ENCODE data around the gene TTC13.
"Not testable (repeated sequence)": the region's sequence is repeated elsewhere in the genome, so short reads cannot be mapped to it uniquely, and the experiment has no call there.

Gene TTC13

DNA sequence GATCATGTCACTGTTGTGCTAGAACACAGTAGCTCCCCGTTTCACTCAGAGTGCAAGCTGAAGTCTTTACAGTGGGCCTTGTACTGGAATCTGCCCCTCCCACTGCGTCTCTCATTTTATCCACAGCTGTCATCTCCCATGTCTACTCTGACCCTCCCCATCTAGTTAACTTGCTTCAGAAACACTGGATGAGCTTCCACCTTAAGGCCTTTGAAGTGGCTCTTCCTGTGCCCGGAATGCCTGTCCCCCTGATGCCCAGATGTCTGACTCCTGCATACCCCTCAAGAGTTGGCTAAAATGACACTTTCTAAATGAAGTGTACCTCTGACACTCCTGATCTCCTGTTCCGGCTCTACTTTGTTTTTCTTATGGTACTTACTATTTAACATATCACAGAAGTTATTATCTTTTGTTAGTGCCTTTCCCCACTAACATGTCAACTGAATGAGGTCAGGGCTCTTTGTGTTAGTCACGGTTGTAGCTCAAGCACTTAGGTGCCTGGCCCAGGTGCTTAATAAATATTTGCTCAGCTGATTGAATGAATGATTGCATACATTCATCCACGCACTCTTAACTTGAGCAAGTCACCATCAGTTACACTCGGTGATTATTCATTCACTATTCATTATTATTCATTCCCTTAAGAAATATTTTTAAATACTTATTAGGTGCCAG, 13.6 kb upstream of the TTC13 start:
- Histone ChIP-seq H3K27me3 (ENCODE audit: control insufficient read depth in 2 of 2, insufficient read depth in 2 of 2, low read length in 2 of 2) (no peaks in the 10 kb centered on the region), H3K4me1 (ENCODE audit: control insufficient read depth in 2 of 2, insufficient read depth in 2 of 2, low read length in 2 of 2) (peaks cover 0 to 2% of the 10 kb centered on the region in 2 donors), H3K27ac (ENCODE audit: low read depth in 2 of 2, low read length in 2 of 2) (no peak overlapping the region), H3K9ac (ENCODE audit: low read depth in 1 of 2, low read length in 2 of 2) (no peak overlapping the region), H3K9me3 (ENCODE audit: control insufficient read depth in 2 of 2, low read length in 2 of 2) (no peaks in the 10 kb centered on the region), H3K36me3 (ENCODE audit: control insufficient read depth in 2 of 2, insufficient read depth in 2 of 2, low read length in 2 of 2) (peaks cover 39 to 46% of the 10 kb centered on the region in 2 donors), H3K4me3 (ENCODE audit: low read length in 2 of 2) (no peak overlapping the region)

DNA sequence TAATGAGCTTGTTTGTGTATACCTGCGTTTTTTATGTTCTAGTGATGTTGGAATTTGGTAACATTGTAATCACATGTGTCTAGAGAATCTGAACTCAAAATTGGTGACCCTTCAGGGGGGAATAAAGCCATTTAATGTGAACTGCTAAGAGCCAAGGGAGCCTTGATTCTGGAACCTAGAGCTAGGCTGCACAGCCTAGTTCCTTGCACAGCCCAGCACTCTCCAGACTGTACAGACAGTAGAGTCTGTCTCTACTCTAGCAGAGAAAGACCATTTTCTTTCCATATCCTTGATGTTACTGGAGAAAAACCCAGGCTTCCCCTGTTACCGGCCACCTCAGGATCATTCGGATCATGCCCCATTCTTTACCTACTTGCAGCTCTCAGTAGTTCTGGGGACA, 8.8 kb upstream of the TTC13 start:
- Histone ChIP-seq H3K9ac (ENCODE audit: low read depth in 1 of 2, low read length in 2 of 2) (no peak overlapping the region), H3K27me3 (ENCODE audit: control insufficient read depth in 2 of 2, insufficient read depth in 2 of 2, low read length in 2 of 2) (no peaks in the 10 kb centered on the region), H3K27ac (ENCODE audit: low read depth in 2 of 2, low read length in 2 of 2) (no peak overlapping the region), H3K36me3 (ENCODE audit: control insufficient read depth in 2 of 2, insufficient read depth in 2 of 2, low read length in 2 of 2) (peaks cover 19% of the 10 kb centered on the region in 2 donors), H3K4me1 (ENCODE audit: control insufficient read depth in 2 of 2, insufficient read depth in 2 of 2, low read length in 2 of 2) (peaks cover 11 to 27% of the 10 kb centered on the region in 2 donors), H3K4me3 (ENCODE audit: low read length in 2 of 2) (no peak overlapping the region), H3K9me3 (ENCODE audit: control insufficient read depth in 2 of 2, low read length in 2 of 2) (no peaks in the 10 kb centered on the region)

- no peak overlapping the region for H3K27ac ChIP-seq (ENCODE audit: low read depth in 2 of 2, low read length in 2 of 2)
- no peaks in the 10 kb centered on the region for H3K9me3 ChIP-seq (ENCODE audit: control insufficient read depth in 2 of 2, low read length in 2 of 2)
- peaks cover 14% of the 10 kb centered on the region in 2 donors for H3K36me3 ChIP-seq (ENCODE audit: control insufficient read depth in 2 of 2, insufficient read depth in 2 of 2, low read length in 2 of 2)
- peaks cover 11 to 27% of the 10 kb centered on the region in 2 donors for H3K4me1 ChIP-seq (ENCODE audit: control insufficient read depth in 2 of 2, insufficient read depth in 2 of 2, low read length in 2 of 2)
- H3K4me3 ChIP-seq (ENCODE audit: low read length in 2 of 2): no peak overlapping the region
- no peak overlapping the region for H3K9ac ChIP-seq (ENCODE audit: low read depth in 1 of 2, low read length in 2 of 2)
- no peaks in the 10 kb centered on the region for H3K27me3 ChIP-seq (ENCODE audit: control insufficient read depth in 2 of 2, insufficient read depth in 2 of 2, low read length in 2 of 2)
These were observed 8.3 kb upstream of the TTC13 start for GRCh38 chr1:230986976-230987375.

DNA sequence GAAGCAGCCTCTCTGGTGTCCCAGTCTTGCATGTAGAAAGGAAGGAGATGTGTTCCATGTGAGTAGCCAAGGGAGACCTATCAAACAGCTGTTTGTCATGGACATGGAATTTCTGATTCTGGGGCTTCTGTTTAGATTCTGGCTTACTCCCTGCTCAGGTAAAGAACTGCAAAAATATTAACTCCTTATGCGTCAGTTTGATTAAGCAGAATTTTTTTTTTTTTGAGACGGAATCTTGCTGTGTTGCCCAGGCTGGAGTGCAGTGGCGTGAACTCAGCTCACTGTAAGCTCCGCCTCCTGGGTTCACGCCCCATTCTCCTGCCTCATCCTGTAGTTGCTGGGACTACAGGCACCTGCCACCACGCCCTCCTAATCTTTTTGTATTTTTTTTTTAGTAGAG, 7.0 kb upstream of the TTC13 start:
- peak overlapping the region in 1 of 2 donors; percentile 19 for H3K9ac ChIP-seq (ENCODE audit: low read depth in 1 of 2, low read length in 2 of 2)
- peaks cover 8 to 13% of the 10 kb centered on the region in 2 donors for H3K36me3 ChIP-seq (ENCODE audit: control insufficient read depth in 2 of 2, insufficient read depth in 2 of 2, low read length in 2 of 2)
- H3K9me3 ChIP-seq (ENCODE audit: control insufficient read depth in 2 of 2, low read length in 2 of 2): no peaks in the 10 kb centered on the region
- no peaks in the 10 kb centered on the region for H3K27me3 ChIP-seq (ENCODE audit: control insufficient read depth in 2 of 2, insufficient read depth in 2 of 2, low read length in 2 of 2)
- peaks cover 11 to 28% of the 10 kb centered on the region in 2 donors for H3K4me1 ChIP-seq (ENCODE audit: control insufficient read depth in 2 of 2, insufficient read depth in 2 of 2, low read length in 2 of 2)
- no peak overlapping the region for H3K4me3 ChIP-seq (ENCODE audit: low read length in 2 of 2)
- H3K27ac ChIP-seq (ENCODE audit: low read depth in 2 of 2, low read length in 2 of 2): peak overlapping the region; percentile 72 to 75

DNA sequence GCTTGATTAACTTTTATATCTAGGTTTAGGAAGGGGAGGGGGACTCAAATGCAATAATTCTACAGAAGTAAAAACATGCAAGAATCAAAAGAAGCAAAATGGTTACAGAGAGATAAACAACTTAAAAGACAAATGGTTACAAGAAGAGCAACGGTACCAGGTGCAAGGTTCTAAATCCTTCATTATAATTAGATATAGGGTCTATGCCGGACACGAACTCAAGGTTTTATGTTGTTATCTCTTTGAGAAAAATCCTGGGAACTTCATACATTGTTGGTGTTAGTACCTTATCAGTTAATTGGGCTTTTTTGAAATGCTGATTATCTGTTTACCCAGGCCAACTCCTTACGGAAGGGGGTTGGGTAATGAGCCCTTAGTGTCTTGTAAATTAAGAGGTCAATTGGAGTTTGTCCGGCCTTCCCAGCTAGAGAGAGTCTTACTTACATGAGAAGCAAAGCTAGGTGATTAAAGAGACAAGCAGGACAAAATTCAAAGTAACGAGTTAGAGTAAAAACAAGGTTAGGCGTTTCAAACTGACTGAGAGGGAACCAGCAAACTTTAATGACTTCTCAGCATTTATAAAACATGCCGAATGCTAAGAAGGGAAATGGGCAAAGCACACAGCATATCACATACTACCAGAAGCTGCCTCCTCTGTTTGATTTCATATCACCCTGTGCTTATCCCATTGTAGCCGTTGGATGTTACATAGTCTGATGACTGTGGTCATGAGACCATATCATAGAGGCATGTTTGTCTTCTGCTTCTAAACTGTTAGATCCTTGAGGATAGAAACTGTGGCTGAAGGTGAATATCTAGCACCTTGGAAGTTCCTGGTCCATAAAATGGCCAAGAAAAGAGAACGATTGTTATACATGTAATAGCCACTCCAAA, 6.2 kb upstream of the TTC13 start:
- H3K9me3 ChIP-seq (ENCODE audit: control insufficient read depth in 2 of 2, low read length in 2 of 2); H3K27me3 ChIP-seq (ENCODE audit: control insufficient read depth in 2 of 2, insufficient read depth in 2 of 2, low read length in 2 of 2); H3K36me3 ChIP-seq (ENCODE audit: control insufficient read depth in 2 of 2, insufficient read depth in 2 of 2, low read length in 2 of 2): not testable (repeated sequence)
- H3K27ac ChIP-seq (ENCODE audit: low read depth in 2 of 2, low read length in 2 of 2): peak overlapping the region; percentile 72 to 75
- peak overlapping the region in 1 of 2 donors; percentile 14 for H3K9ac ChIP-seq (ENCODE audit: low read depth in 1 of 2, low read length in 2 of 2)
- H3K4me3 ChIP-seq (ENCODE audit: low read length in 2 of 2): peak overlapping the region; percentile 6 to 10
- peaks cover 11 to 34% of the 10 kb centered on the region in 2 donors for H3K4me1 ChIP-seq (ENCODE audit: control insufficient read depth in 2 of 2, insufficient read depth in 2 of 2, low read length in 2 of 2)

DNA sequence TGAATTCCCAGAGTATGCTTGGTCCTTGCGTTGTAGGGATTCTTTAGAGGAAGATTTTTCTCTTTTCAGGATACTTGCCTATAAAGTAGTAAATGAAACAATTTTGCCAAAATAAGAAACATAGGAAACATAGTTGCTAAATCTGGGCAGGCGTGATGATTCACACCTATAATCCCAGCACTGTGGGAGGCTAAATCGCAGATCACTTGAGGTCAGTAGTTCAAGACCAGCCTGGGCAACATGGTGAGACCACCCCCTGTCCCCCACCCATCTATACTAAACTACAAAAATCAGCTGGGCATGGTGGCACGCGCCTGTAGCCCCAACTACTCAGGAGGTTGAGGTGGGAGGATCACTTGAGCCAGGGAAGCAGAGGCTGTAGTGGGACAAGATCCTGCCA, 5.2 kb upstream of the TTC13 start:
- Histone ChIP-seq H3K9ac (ENCODE audit: low read depth in 1 of 2, low read length in 2 of 2) (no peak overlapping the region), H3K27ac (ENCODE audit: low read depth in 2 of 2, low read length in 2 of 2) (peak overlapping the region in 1 of 2 donors; percentile 72), H3K27me3 (ENCODE audit: control insufficient read depth in 2 of 2, insufficient read depth in 2 of 2, low read length in 2 of 2) (no peaks in the 10 kb centered on the region), H3K4me1 (ENCODE audit: control insufficient read depth in 2 of 2, insufficient read depth in 2 of 2, low read length in 2 of 2) (peaks cover 11 to 38% of the 10 kb centered on the region in 2 donors), H3K36me3 (ENCODE audit: control insufficient read depth in 2 of 2, insufficient read depth in 2 of 2, low read length in 2 of 2) (peaks cover 3 to 6% of the 10 kb centered on the region in 2 donors), H3K4me3 (ENCODE audit: low read length in 2 of 2) (no peak overlapping the region), H3K9me3 (ENCODE audit: control insufficient read depth in 2 of 2, low read length in 2 of 2) (no peaks in the 10 kb centered on the region)

GRCh38 chr1:230982696-230983095, 4.0 kb upstream of the TTC13 start:
- Histone ChIP-seq H3K27ac (ENCODE audit: low read depth in 2 of 2, low read length in 2 of 2) (no peak overlapping the region), H3K36me3 (ENCODE audit: control insufficient read depth in 2 of 2, insufficient read depth in 2 of 2, low read length in 2 of 2) (peaks cover 3 to 6% of the 10 kb centered on the region in 2 donors), H3K27me3 (ENCODE audit: control insufficient read depth in 2 of 2, insufficient read depth in 2 of 2, low read length in 2 of 2) (no peaks in the 10 kb centered on the region), H3K4me3 (ENCODE audit: low read length in 2 of 2) (no peak overlapping the region), H3K9ac (ENCODE audit: low read depth in 1 of 2, low read length in 2 of 2) (no peak overlapping the region), H3K9me3 (ENCODE audit: control insufficient read depth in 2 of 2, low read length in 2 of 2) (no peaks in the 10 kb centered on the region), H3K4me1 (ENCODE audit: control insufficient read depth in 2 of 2, insufficient read depth in 2 of 2, low read length in 2 of 2) (peaks cover 12 to 40% of the 10 kb centered on the region in 2 donors)

DNA sequence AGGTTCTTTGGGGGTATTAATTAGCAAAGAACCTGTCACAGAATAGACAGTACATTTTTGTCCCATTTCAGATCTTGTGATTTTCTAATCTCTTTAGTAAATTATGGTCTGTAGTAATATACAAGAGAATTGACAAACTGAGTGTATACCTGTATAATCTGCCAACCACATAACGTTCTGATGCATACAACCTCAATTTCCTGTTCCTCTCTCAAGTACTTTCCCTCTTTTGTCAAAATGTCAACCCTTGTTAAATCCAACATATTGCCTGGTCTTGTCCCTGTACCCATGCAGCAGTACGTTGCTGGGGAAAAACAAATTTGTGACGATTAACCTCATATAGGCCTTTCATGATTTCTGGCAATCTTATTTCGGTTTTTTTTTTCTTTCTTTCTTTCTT, 1.3 kb upstream of the TTC13 start:
- Histone ChIP-seq H3K27me3 (ENCODE audit: control insufficient read depth in 2 of 2, insufficient read depth in 2 of 2, low read length in 2 of 2) (no peaks in the 10 kb centered on the region), H3K4me1 (ENCODE audit: control insufficient read depth in 2 of 2, insufficient read depth in 2 of 2, low read length in 2 of 2) (peaks cover 13 to 30% of the 10 kb centered on the region in 2 donors), H3K27ac (ENCODE audit: low read depth in 2 of 2, low read length in 2 of 2) (peak overlapping the region in 1 of 2 donors; percentile 74), H3K9ac (ENCODE audit: low read depth in 1 of 2, low read length in 2 of 2) (peak overlapping the region in 1 of 2 donors; percentile 81), H3K9me3 (ENCODE audit: control insufficient read depth in 2 of 2, low read length in 2 of 2) (no peaks in the 10 kb centered on the region), H3K4me3 (ENCODE audit: low read length in 2 of 2) (peak overlapping the region; percentile 95), H3K36me3 (ENCODE audit: control insufficient read depth in 2 of 2, insufficient read depth in 2 of 2, low read length in 2 of 2) (peaks cover 6 to 14% of the 10 kb centered on the region in 2 donors)

GRCh38 chr1:230979389-230979716, 692 bp upstream of the TTC13 start:
- Histone ChIP-seq H3K4me1 (ENCODE audit: control insufficient read depth in 2 of 2, insufficient read depth in 2 of 2, low read length in 2 of 2) (peaks cover 13 to 30% of the 10 kb centered on the region in 2 donors), H3K27me3 (ENCODE audit: control insufficient read depth in 2 of 2, insufficient read depth in 2 of 2, low read length in 2 of 2) (no peaks in the 10 kb centered on the region), H3K4me3 (ENCODE audit: low read length in 2 of 2) (peak overlapping the region; percentile 95), H3K36me3 (ENCODE audit: control insufficient read depth in 2 of 2, insufficient read depth in 2 of 2, low read length in 2 of 2) (peaks cover 6 to 14% of the 10 kb centered on the region in 2 donors), H3K9me3 (ENCODE audit: control insufficient read depth in 2 of 2, low read length in 2 of 2) (no peaks in the 10 kb centered on the region), H3K9ac (ENCODE audit: low read depth in 1 of 2, low read length in 2 of 2) (peak overlapping the region; percentile 81 to 82), H3K27ac (ENCODE audit: low read depth in 2 of 2, low read length in 2 of 2) (peak overlapping the region; percentile 74 to 83)

All from mucosa of rectum (tissue), 2 donors.